ENCODE results near the gene COTL1. TPM values are rescaled to one million over a fixed set of nuclear protein-coding genes. Genes with fewer than 3 reads are reported as not detected.

COTL1 gene
- total RNA-seq, 4 donors from 2014 or later, result 34.5 to 42.9 (median 40.7) TPM

- intact Hi-C loops (cut with DNase I), result no loop called here
Observed at GRCh38 chr16:84582958-84583516, 34.8 kb downstream of the COTL1 start.

GRCh38 chr16:84581158-84581557, 36.7 kb downstream of the COTL1 start:
- no peaks in the 10 kb centered on the region for H3K27me3 ChIP-seq
- intact Hi-C loops (cut with DNase I), result no loop called here
- H3K36me3 ChIP-seq, result no peaks in the 10 kb centered on the region
- DNase-seq (ENCODE audit: extremely low spot score), result no peak
- TF ChIP-seq POLR2AphosphoS5 (IDR thresholded peaks at IDR 0.05) (no peak), POLR2A (IDR thresholded peaks at IDR 0.05; ENCODE audit: low read depth) (no peak)
- H3K4me3 ChIP-seq, result no peak overlapping the region
- no peaks in the 10 kb centered on the region for H3K9me3 ChIP-seq
- peaks cover 0 to 10% (median 2%) of the 10 kb centered on the region in 4 donors for H3K4me1 ChIP-seq
- no peak overlapping the region for H3K27ac ChIP-seq (replicated peaks in 1 of 4)
- 90% methylated on average over 8 of the region's 8 CpGs for WGBS

More at GRCh38 chr16:84582958-84583516, 34.8 kb downstream of the COTL1 start:
- Histone ChIP-seq H3K4me1 (peaks cover 0 to 10% (median 2%) of the 10 kb centered on the region in 4 donors), H3K27ac (replicated peaks in 1 of 4) (no peak overlapping the region), H3K27me3 (no peaks in the 10 kb centered on the region), H3K36me3 (no peaks in the 10 kb centered on the region), H3K4me3 (no peak overlapping the region), H3K9me3 (no peaks in the 10 kb centered on the region)
- WGBS, result 65% methylated on average over 11 of the region's 11 CpGs
- DNase-seq (ENCODE audit: extremely low spot score), result no peak
- TF ChIP-seq POLR2AphosphoS5 (IDR thresholded peaks at IDR 0.05) (no peak), EP300 (IDR thresholded peaks at IDR 0.05) (no peak), CTCF (IDR thresholded peaks at IDR 0.05) (no peak), POLR2A (IDR thresholded peaks at IDR 0.05; ENCODE audit: low read depth) (no peak)

- 91% methylated on average over 11 of the region's 11 CpGs for WGBS
Observed at GRCh38 chr16:84579936-84580335, 37.9 kb downstream of the COTL1 start.

GRCh38 chr16:84578538-84579126, 39.2 kb downstream of the COTL1 start:
- 98% methylated on average over 4 of the region's 6 CpGs for whole genome bisulfite sequencing
- no peak overlapping the region for H3K4me3 ChIP-seq
- H3K36me3 ChIP-seq, result no peaks in the 10 kb centered on the region
- no peak for DNase-seq (ENCODE audit: extremely low spot score)
- intact Hi-C loops (cut with DNase I), result no loop called here
- TF ChIP-seq POLR2A (IDR thresholded peaks at IDR 0.05; ENCODE audit: low read depth), result no peak
- TF ChIP-seq POLR2AphosphoS5 (IDR thresholded peaks at IDR 0.05), result no peak
- no peak for TF ChIP-seq EP300 (IDR thresholded peaks at IDR 0.05)
- no peak for TF ChIP-seq CTCF (IDR thresholded peaks at IDR 0.05)
- peaks cover 0 to 10% (median 0%) of the 10 kb centered on the region in 4 donors for H3K4me1 ChIP-seq
- H3K27me3 ChIP-seq, result no peaks in the 10 kb centered on the region
- no peaks in the 10 kb centered on the region for H3K9me3 ChIP-seq
- H3K27ac ChIP-seq (replicated peaks in 1 of 4), result no peak overlapping the region

More at GRCh38 chr16:84579936-84580335, 37.9 kb downstream of the COTL1 start:
- intact Hi-C loops (cut with DNase I), result no loop called here
- Histone ChIP-seq H3K27ac (replicated peaks in 1 of 4) (no peak overlapping the region), H3K27me3 (no peaks in the 10 kb centered on the region), H3K36me3 (no peaks in the 10 kb centered on the region), H3K4me3 (no peak overlapping the region), H3K9me3 (no peaks in the 10 kb centered on the region), H3K4me1 (peaks cover 0 to 10% (median 0%) of the 10 kb centered on the region in 4 donors)
- DNase-seq (ENCODE audit: extremely low spot score), result no peak
- TF ChIP-seq POLR2A (IDR thresholded peaks at IDR 0.05; ENCODE audit: low read depth), result no peak
- no peak for TF ChIP-seq POLR2AphosphoS5 (IDR thresholded peaks at IDR 0.05)
- no peak for TF ChIP-seq CTCF (IDR thresholded peaks at IDR 0.05)
- no peak for TF ChIP-seq EP300 (IDR thresholded peaks at IDR 0.05)

GRCh38 chr16:84577034-84577803, 40.7 kb downstream of the COTL1 start:
- Histone ChIP-seq H3K27me3 (no peaks in the 10 kb centered on the region), H3K27ac (replicated peaks in 1 of 4) (no peak overlapping the region), H3K4me3 (no peak overlapping the region), H3K9me3 (no peaks in the 10 kb centered on the region), H3K4me1 (no peaks in the 10 kb centered on the region), H3K36me3 (no peaks in the 10 kb centered on the region)
- intact Hi-C loops (cut with DNase I), result no loop called here
- DNase-seq (ENCODE audit: extremely low spot score), result no peak
- 95% methylated on average over 15 of the region's 15 CpGs for WGBS
- TF ChIP-seq EP300 (IDR thresholded peaks at IDR 0.05) (no peak), CTCF (IDR thresholded peaks at IDR 0.05) (no peak), POLR2A (IDR thresholded peaks at IDR 0.05; ENCODE audit: low read depth) (no peak), POLR2AphosphoS5 (IDR thresholded peaks at IDR 0.05) (no peak)
